HCEC 1CT (cell line): Measurements from ENCODE around the gene KRT2.

ENCODE experiments used
- DNase-seq: peaks from one replicate; pipeline ENCODE4 v3.0.0-alpha.2; 2017

The KRT2 gene

GRCh38 chr12:52651726-52652261, at the start of gene KRT2:
KRT2 (minus strand) TSS chr12:52652211; CDS start chr12:52652142, 69 bp downstream.
- DNase-seq = no peak

GRCh38 chr12:52701281-52701680, 49.3 kb upstream of the KRT2 start:
- DNase-seq = no peak

- DNase-seq = no peak
These were observed 47.9 kb upstream of the KRT2 start for GRCh38 chr12:52699960-52700359.

GRCh38 chr12:52699373-52699772, 47.4 kb upstream of the KRT2 start:
- DNase-seq = no peak

- no peak for DNase-seq
These were observed 46.8 kb upstream of the KRT2 start for GRCh38 chr12:52698651-52699340.

GRCh38 chr12:52697058-52697582, 45.1 kb upstream of the KRT2 start:
- no peak for DNase-seq

GRCh38 chr12:52696588-52696987, 44.6 kb upstream of the KRT2 start:
- DNase-seq = no peak

GRCh38 chr12:52695039-52695438, 43.0 kb upstream of the KRT2 start:
- DNase-seq = no peak

GRCh38 chr12:52694151-52694550, 42.1 kb upstream of the KRT2 start:
- DNase-seq = no peak

- DNase-seq = no peak
These were observed 41.2 kb upstream of the KRT2 start for GRCh38 chr12:52693261-52693660.

GRCh38 chr12:52692254-52692653, 40.2 kb upstream of the KRT2 start:
- DNase-seq = no peak

- no peak for DNase-seq
These were observed 39.8 kb upstream of the KRT2 start for GRCh38 chr12:52691841-52692150.

- no peak for DNase-seq
These were observed 39.2 kb upstream of the KRT2 start for GRCh38 chr12:52691076-52691840.

GRCh38 chr12:52690351-52691075, 38.5 kb upstream of the KRT2 start:
- no peak for DNase-seq

GRCh38 chr12:52689936-52690335, 37.9 kb upstream of the KRT2 start:
- no peak for DNase-seq

- DNase-seq = no peak
These were observed 37.2 kb upstream of the KRT2 start for GRCh38 chr12:52689239-52689638.

GRCh38 chr12:52688481-52688880, 36.5 kb upstream of the KRT2 start:
- no peak for DNase-seq

GRCh38 chr12:52687497-52688385, 35.7 kb upstream of the KRT2 start:
- DNase-seq = no peak

GRCh38 chr12:52686756-52687487, 34.9 kb upstream of the KRT2 start:
- DNase-seq = no peak

- no peak for DNase-seq
These were observed 34.1 kb upstream of the KRT2 start for GRCh38 chr12:52686063-52686462.

- DNase-seq = no peak
These were observed 33.4 kb upstream of the KRT2 start for GRCh38 chr12:52685406-52685890.

GRCh38 chr12:52684431-52684830, 32.4 kb upstream of the KRT2 start:
- no peak for DNase-seq
